ENCODE results near the gene ESPL1. TPM values are rescaled to one million over a fixed set of nuclear protein-coding genes. Genes with fewer than 3 reads are reported as not detected.
A peak's percentile ranks its signal among the peaks of the same experiment; 100 is the strongest.

Gene ESPL1
- total and polyA plus RNA-seq, 2 of the 8 experiments (the other 6 are each of a cell fraction or from before 2014, with no cell fraction given) = 31.8 to 52.7 TPM

GRCh38 chr12:53326460-53327185 is 58.5 kb downstream of the ESPL1 start:
- Histone ChIP-seq H4K91ac (replicated peaks; ENCODE audit: insufficient read length, low read length) (no peak overlapping the region), H3K4me2 (ENCODE audit: insufficient read depth in 1 of 2, low read depth in 2 of 2, low read length in 2 of 2) (peak overlapping the region in 1 of 2 experiments; percentile 45; a peak in 1 of 4 replicates), H3K56ac (replicated peaks; ENCODE audit: insufficient read length, low read depth, low read length) (no peak overlapping the region), H3K18ac (ENCODE audit: extremely low read depth, low read length) (no peak overlapping the region), H3K4me1 (replicated peaks in 1 of 4; ENCODE audit: control insufficient read depth in 3 of 4, insufficient read depth in 4 of 4, low read length in 3 of 4) (peaks cover 0 to 17% (median 10%) of the 10 kb centered on the region in 4 experiments; a peak in 6 of 7 replicates), H4K8ac (ENCODE audit: extremely low read depth, insufficient read depth, low read length) (no peak overlapping the region), H3K27ac (ENCODE audit: low read depth, low read length) (no peak overlapping the region), H4K5ac (ENCODE audit: insufficient read length, low read depth, low read length) (no peak overlapping the region), H3K9me3 (ENCODE audit: insufficient read depth in 2 of 2, low read depth in 1 of 2, low read length in 1 of 2) (no peaks in the 10 kb centered on the region), H2BK5ac (ENCODE audit: low read depth, low read length) (no peak overlapping the region), H2BK12ac (ENCODE audit: low read depth, low read length) (no peak overlapping the region), H2AK5ac (ENCODE audit: low read depth, low read length) (no peak overlapping the region), H3K14ac (ENCODE audit: insufficient read length) (no peak overlapping the region), H2BK20ac (ENCODE audit: low read length) (no peak overlapping the region), H2BK15ac (ENCODE audit: low read length) (0 out of 2 replicates have a peak overlapping the region, but pooled peaks have one; percentile 12), H3K4me3 (ENCODE audit: extremely low read depth in 1 of 4, insufficient read depth in 2 of 4, low read depth in 3 of 4, low read length in 4 of 4) (peak overlapping the region in 1 of 4 experiments; percentile 80; a peak in 4 of 8 replicates), H2BK120ac (replicated peaks; ENCODE audit: low read depth, low read length) (no peak overlapping the region), H3K9ac (replicated peaks in 1 of 4; ENCODE audit: extremely low read depth in 1 of 4, low read depth in 3 of 4, low read length in 3 of 4) (no peak overlapping the region), H2AFZ (ENCODE audit: low read length) (no peak overlapping the region), H3K27me3 (replicated peaks in 1 of 4; ENCODE audit: control insufficient read depth in 3 of 4, extremely low read depth in 1 of 4, insufficient read depth in 3 of 4, low read length in 3 of 4) (peaks cover 13 to 59% (median 49%) of the 10 kb centered on the region in 4 experiments), H3K4ac (replicated peaks; ENCODE audit: insufficient read length, low read depth, low read length) (no peak overlapping the region), H4K20me1 (replicated peaks in 1 of 2; ENCODE audit: control insufficient read depth in 1 of 2, insufficient read depth in 2 of 2, low read length in 2 of 2) (peaks cover 0 to 2% of the 10 kb centered on the region in 2 experiments), H3K79me2 (ENCODE audit: control insufficient read depth in 1 of 2, insufficient read depth in 2 of 2, low read length in 2 of 2) (no peaks in the 10 kb centered on the region), H3K79me1 (ENCODE audit: low read depth, low read length) (no peaks in the 10 kb centered on the region), H3K36me3 (ENCODE audit: control insufficient read depth in 2 of 4, insufficient read depth in 4 of 4, low read length in 3 of 4) (no peaks in the 10 kb centered on the region), H3K23me2 (ENCODE audit: low read depth, low read length) (peaks cover 4% of the 10 kb centered on the region; the same call in 1 of the 2 replicates), H3K23ac (ENCODE audit: insufficient read length) (no peak overlapping the region)
- ChIA-PET CTCF (ENCODE audit: partially characterized antibody) (interaction anchor here (0.8 to 21.2 kb wide), 18 partner anchors 9 to 186 kb away, joined by 3 to 381 read pairs (median 4); partner anchors contain the start of gene SP7), POLR2A (ENCODE audit: partially characterized antibody) (interaction anchor here (0.6 to 8.0 kb wide), 10 partner anchors 8 to 182 kb away, joined by 3 to 51 read pairs (median 5); partner anchors contain the start of genes MAP3K12, MYG1, NPFF and TARBP2)
- WGBS, 2 experiments (ENCODE audit: extremely low coverage in 1 of 2, insufficient coverage in 1 of 2, insufficient read length in 1 of 2, insufficient replicate concordance in 2 of 2, low coverage in 1 of 2, low lambda C conversion rate in 2 of 2, missing lambda C conversion rate in 1 of 2) = 80% methylated on average over 8 of the region's 8 CpGs; no CpG with 5 or more reads in 1 of the 2 experiments
- no peak for FAIRE-seq
- no peak for DNase-seq (ENCODE audit: low read depth in 1 of 2, low spot score in 2 of 2)
- TF ChIP-seq YY1 (IDR thresholded peaks at IDR 0.05; ENCODE audit: low read depth, low read length) (0 out of 2 replicates have a peak, but pooled peaks have one; percentile 47), BRCA1 (IDR thresholded peaks at IDR 0.05; ENCODE audit: low read depth, low read length) (no peak)
